Spleen (tissue), 11 donors: ENCODE results near the gene ANG. TPM values are rescaled to one million over a fixed set of nuclear protein-coding genes. Genes with fewer than 3 reads are reported as not detected.
A peak's percentile ranks its signal among the peaks of the same experiment; 100 is the strongest.
"Not testable (repeated sequence)": the region's sequence is repeated elsewhere in the genome, so short reads cannot be mapped to it uniquely, and the experiment has no call there.

Experiments used
- DNase-seq: peaks from one replicate; pipeline ENCODE4 v3.0.0-alpha.2; 2020
- H3K27ac ChIP-seq, 8 donors: fragments of 200-600 bp; sonication (generic) in 7 of 8; 1 replicate in 4 of 8; 2 replicates in 4 of 8; pipeline versions ENCODE4 v1.5.0 to v1.8.0; 2016 to 2021; ENCODE audit warnings: inconsistent platforms in 4 of 8, mild to moderate bottlenecking in 4 of 8, moderate library complexity in 1 of 8
- H3K27me3 ChIP-seq, 7 donors: fragments of 200-600 bp; sonication (generic) in 6 of 7; replicated peaks in 1 of 7; 1 replicate in 4 of 7; 2 replicates in 3 of 7; pipeline versions ENCODE4 v1.5.0 to v1.8.0; 2016 to 2021; ENCODE audit warnings: inconsistent platforms in 3 of 7, mild to moderate bottlenecking in 1 of 7
- H3K36me3 ChIP-seq, 6 donors: fragments of 200-600 bp; sonication (generic) in 5 of 6; 1 replicate in 4 of 6; 2 replicates in 2 of 6; pipeline versions ENCODE4 v1.5.0 to v1.8.0; 2016 to 2021; ENCODE audit warnings: inconsistent platforms in 2 of 6
- H3K4me1 ChIP-seq, 6 donors: fragments of 200-600 bp; sonication (generic) in 5 of 6; 1 replicate in 3 of 6; 2 replicates in 3 of 6; pipeline versions ENCODE4 v1.5.0 to v1.8.0; 2016 to 2021; ENCODE audit warnings: inconsistent platforms in 3 of 6
- H3K4me3 ChIP-seq, 8 donors: fragments of 200-600 bp; sonication (generic) in 7 of 8; 1 replicate in 4 of 8; 2 replicates in 4 of 8; pipeline versions ENCODE4 v1.5.0 to v1.8.0; 2016 to 2021; ENCODE audit warnings: inconsistent platforms in 4 of 8, mild to moderate bottlenecking in 4 of 8, moderate library complexity in 2 of 8
- H3K9me3 ChIP-seq, 8 donors: fragments of 200-600 bp; sonication (generic) in 7 of 8; 1 replicate in 4 of 8; 2 replicates in 4 of 8; pipeline versions ENCODE4 v1.5.0 to v1.8.0; 2016 to 2021; ENCODE audit warnings: inconsistent platforms in 4 of 8
- CTCF ChIP-seq, 11 experiments: fragments of 200-600 bp in 7 of 11; fragments of 450-650 bp in 4 of 11; sonication (generic) in 4 of 11; IDR thresholded peaks in 8 of 11; conservative IDR thresholded peaks in 3 of 11; 1 replicate in 7 of 11; 2 replicates in 4 of 11; pipeline versions ENCODE4 v1.4.0 to v1.8.0; 2016 to 2021; ENCODE audit warnings: antibody characterized with exemption in 11 of 11, inconsistent platforms in 4 of 11, mild to moderate bottlenecking in 1 of 11
- POLR2A ChIP-seq, 3 donors: fragments of 450-650 bp; IDR thresholded peaks; one replicate each; pipeline ENCODE4 v1.5.1; 2017; ENCODE audit warnings: antibody characterized with exemption in 3 of 3, mild to moderate bottlenecking in 1 of 3
- POLR2AphosphoS5 ChIP-seq, 3 donors: sonication (generic); formaldehyde crosslinking; IDR thresholded peaks; one replicate each; pipeline ENCODE4 v1.5.1; 2017; ENCODE audit warnings: antibody characterized with exemption in 3 of 3
- WGBS, 5 donors: extraction: QIAGEN DNeasy Blood & Tissue Kit in 3 of 5; methylation state at CpG; one replicate each; pipeline versions ENCODE4 v1.1.5 to v1.1.7; 2013 to 2018; 5-methylcytosine and 5-hydroxymethylcytosine counted together
- intact Hi-C: fragments of 100-400 bp; cut with DNase I; formaldehyde crosslinking; loops from one replicate; pipeline ENCODE4 v1.15.0; 2023; ENCODE audit warnings: low total_unique reads
- polyA plus RNA-seq, 3 donors: library from polyadenylated mRNA; stranded (reverse); fragments of 200-250 nt; gene quantifications; one replicate each; pipeline ENCODE4 v1.2.1, GENCODE V29; 2013
- total RNA-seq, 7 donors: library from RNA; depleted of rRNA in 3 of 7; stranded (reverse); fragments of >200 nt in 3 of 7; fragmentation: NEBNext Ultra II Directional in 4 of 7; extraction: Animal tissue kit (Norgen Biotek cat#: 25700) in 4 of 7; gene quantifications; one replicate each; pipeline versions ENCODE4 v1.1.0 to v1.2.1, GENCODE V29; 2016 to 2021
- donor health status: healthy with polysubstance abuse.
- donor health status: DM: no; HTN: no; CAD: no; lungs with moderate emphysema.
- donor health status: DM: no; HTN: no; CAD: no.
- donor health status: Bipolar disorder and iron deficiency.
- donor health status: healthy.
- donor health status: DM: no; HTN: no; CAD: no.
- donor health status: DM: yes; HTN: yes; CAD: no.

ANG gene
- total and polyA plus RNA-seq, 10 donors, result 1.6 to 10.2 (median 4.3) TPM

DNA sequence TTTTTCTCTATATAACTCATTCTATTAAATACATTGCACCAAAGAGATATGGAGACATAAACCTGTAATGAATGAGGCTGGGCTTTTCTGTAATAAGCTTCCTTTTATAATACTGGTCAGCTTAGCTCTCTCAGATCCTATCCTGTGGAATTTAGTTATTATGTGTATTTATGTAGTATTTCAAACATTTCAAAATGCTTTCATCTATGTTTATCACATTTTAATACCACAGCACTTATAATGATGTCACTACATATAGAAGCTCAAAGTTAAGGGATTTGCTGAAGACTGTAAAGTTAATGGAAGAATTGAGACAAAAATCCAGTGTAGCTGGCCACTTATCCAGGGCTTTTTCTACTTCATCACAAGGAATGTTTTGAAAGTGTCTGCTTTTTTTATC is 11.4 kb downstream of the ANG start:
- DNase-seq, result no peak
- no peak for TF ChIP-seq POLR2AphosphoS5 (IDR thresholded peaks at IDR 0.05)
- no peak for TF ChIP-seq POLR2A (IDR thresholded peaks at IDR 0.05)
- no peak for TF ChIP-seq CTCF (IDR thresholded peaks at IDR 0.05 in 8 of 11, conservative IDR thresholded peaks at IDR 0.05 in 3 of 11)
- intact Hi-C loops, result loop anchor here (2.0 to 10.0 kb wide), 2 partner anchors 155 to 275 kb away; no protein-coding TSS in a partner anchor

GRCh38 chr14:20700965-20701364 is 12.4 kb downstream of the ANG start:
- H3K27me3 ChIP-seq, DNase-seq, H3K27ac ChIP-seq, H3K36me3 ChIP-seq, H3K4me3 ChIP-seq, intact Hi-C loops: not testable (repeated sequence)
- peaks cover 0 to 16% (median 6%) of the 10 kb centered on the region in 6 donors for H3K4me1 ChIP-seq
- 92 to 96% (median 95%) methylated on average over 7 of the region's 7 CpGs for WGBS, 5 donors
- H3K9me3 ChIP-seq, result peaks cover 0 to 19% (median 5%) of the 10 kb centered on the region in 8 donors

More for the DNA sequence above, 11.4 kb downstream of the ANG start:
- no peak overlapping the region for H3K4me3 ChIP-seq
- H3K9me3 ChIP-seq, result peaks cover 0 to 9% (median 0%) of the 10 kb centered on the region in 8 donors
- H3K27me3 ChIP-seq, result no peaks in the 10 kb centered on the region
- peaks cover 0 to 16% (median 6%) of the 10 kb centered on the region in 6 donors for H3K4me1 ChIP-seq
- no peak overlapping the region for H3K27ac ChIP-seq
- H3K36me3 ChIP-seq, result peaks cover 0 to 10% (median 0%) of the 10 kb centered on the region in 6 donors

GRCh38 chr14:20706657-20707355 is 18.2 kb downstream of the ANG start:
- no peak for DNase-seq
- Histone ChIP-seq H3K27me3 (no peaks in the 10 kb centered on the region), H3K27ac (peak overlapping the region in 5 of 8 donors; percentile 16 to 45 (median 39)), H3K36me3 (no peaks in the 10 kb centered on the region), H3K9me3 (peaks cover 0 to 21% (median 9%) of the 10 kb centered on the region in 8 donors), H3K4me1 (peaks cover 0 to 20% (median 1%) of the 10 kb centered on the region in 6 donors), H3K4me3 (no peak overlapping the region)
- 36 to 68% (median 55%) methylated on average over 4 of the region's 4 CpGs for WGBS, 5 donors
- intact Hi-C loops, result no loop called here
- TF ChIP-seq POLR2A (IDR thresholded peaks at IDR 0.05) (no peak), POLR2AphosphoS5 (IDR thresholded peaks at IDR 0.05) (no peak), CTCF (IDR thresholded peaks at IDR 0.05 in 8 of 11, conservative IDR thresholded peaks at IDR 0.05 in 3 of 11) (no peak)

DNA sequence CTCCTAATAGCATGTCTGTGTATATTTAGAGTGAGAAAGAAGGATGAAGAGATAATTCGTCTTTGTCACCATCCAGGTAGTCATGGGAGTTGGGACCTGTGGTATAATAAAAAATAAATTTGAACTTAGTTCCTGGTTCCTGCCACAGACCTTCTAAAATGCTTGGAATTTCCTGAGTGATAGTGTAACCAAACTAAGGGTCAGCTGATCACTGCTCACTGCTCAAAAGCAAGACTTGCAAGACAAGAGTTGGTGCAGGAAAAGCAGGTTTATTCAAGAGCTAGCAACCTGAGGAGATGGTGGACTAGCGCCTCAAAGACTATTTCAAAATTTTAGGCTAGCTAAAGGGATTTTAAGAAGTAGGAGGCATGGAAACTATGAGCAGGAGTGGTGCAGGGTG is 19.1 kb downstream of the ANG start:
- H3K27me3 ChIP-seq, result no peaks in the 10 kb centered on the region
- DNase-seq, result no peak
- intact Hi-C loops, result no loop called here
- H3K36me3 ChIP-seq, result no peaks in the 10 kb centered on the region
- peak overlapping the region in 5 of 8 donors; percentile 16 to 45 (median 39) for H3K27ac ChIP-seq
- peaks cover 0 to 21% (median 2%) of the 10 kb centered on the region in 6 donors for H3K4me1 ChIP-seq
- TF ChIP-seq POLR2A (IDR thresholded peaks at IDR 0.05), result no peak
- TF ChIP-seq POLR2AphosphoS5 (IDR thresholded peaks at IDR 0.05), result no peak
- TF ChIP-seq CTCF (IDR thresholded peaks at IDR 0.05 in 8 of 11, conservative IDR thresholded peaks at IDR 0.05 in 3 of 11), result no peak
- WGBS, 5 donors, result 65 to 90% (median 84%) methylated on average over 2 of the region's 2 CpGs
- H3K4me3 ChIP-seq, result no peak overlapping the region
- peaks cover 0 to 21% (median 9%) of the 10 kb centered on the region in 8 donors for H3K9me3 ChIP-seq
